MG63 (cell line): ENCODE results near the gene PHF20. TPM values are rescaled to one million over a fixed set of nuclear protein-coding genes. Genes with fewer than 3 reads are reported as not detected.
"Not testable (repeated sequence)": the region's sequence is repeated elsewhere in the genome, so short reads cannot be mapped to it uniquely, and the experiment has no call there.

Experiments used
- DNase-seq: peaks from one replicate; pipeline ENCODE4 v3.0.0-alpha.2; 2020
- H3K27me3 ChIP-seq: fragments of 250-450 bp; sonication (Bioruptor Pico); 2 replicates; pipeline ENCODE4 v1.5.1; 2020; ENCODE audit warnings: mild to moderate bottlenecking, moderate library complexity
- H3K36me3 ChIP-seq: fragments of 250-450 bp; sonication (Bioruptor Pico); 2 replicates; pipeline ENCODE4 v1.5.1; 2020; ENCODE audit warnings: mild to moderate bottlenecking, moderate library complexity
- H3K4me3 ChIP-seq: fragments of 250-450 bp; sonication (Bioruptor Pico); 2 replicates; pipeline ENCODE4 v1.5.1; 2020; ENCODE audit warnings: mild to moderate bottlenecking, moderate library complexity
- H3K9me3 ChIP-seq: fragments of 250-450 bp; sonication (Bioruptor Pico); 2 replicates; pipeline ENCODE4 v1.5.1; 2020; ENCODE audit warnings: mild to moderate bottlenecking, moderate library complexity
- total RNA-seq: library from RNA; depleted of rRNA; stranded (reverse); fragments of >200 nt; shearing (Covaris generic); gene quantifications from 2 replicates; pipeline ENCODE4 v1.2.3, GENCODE V29; 2014; ENCODE audit warnings: low replicate concordance

PHF20 gene
- total RNA-seq, 1 experiment from 2014 or later: 57.7 TPM

DNA sequence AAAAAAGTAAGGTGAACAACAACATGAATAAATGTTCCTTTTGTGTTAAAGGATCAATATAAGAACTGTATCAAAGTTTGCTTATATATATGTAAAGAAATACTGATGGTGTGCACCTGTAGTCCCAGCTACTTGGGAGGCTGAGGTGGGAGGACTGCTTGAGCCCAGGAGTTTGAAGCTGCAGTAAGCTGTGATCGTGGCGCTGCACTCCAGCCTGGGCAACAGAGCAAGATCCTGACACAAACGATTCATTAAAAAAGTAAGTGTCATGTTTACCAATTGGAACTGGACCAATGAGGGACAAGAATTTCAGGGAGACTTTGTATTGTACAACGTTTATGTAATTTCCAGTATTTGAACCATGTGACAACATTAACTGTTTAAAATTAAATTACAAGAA, 5.0 kb upstream of the PHF20 start:
- DNase-seq: no peak
- Histone ChIP-seq H3K4me3 (no peak overlapping the region), H3K9me3 (no peaks in the 10 kb centered on the region), H3K36me3 (no peaks in the 10 kb centered on the region), H3K27me3 (no peaks in the 10 kb centered on the region)

DNA sequence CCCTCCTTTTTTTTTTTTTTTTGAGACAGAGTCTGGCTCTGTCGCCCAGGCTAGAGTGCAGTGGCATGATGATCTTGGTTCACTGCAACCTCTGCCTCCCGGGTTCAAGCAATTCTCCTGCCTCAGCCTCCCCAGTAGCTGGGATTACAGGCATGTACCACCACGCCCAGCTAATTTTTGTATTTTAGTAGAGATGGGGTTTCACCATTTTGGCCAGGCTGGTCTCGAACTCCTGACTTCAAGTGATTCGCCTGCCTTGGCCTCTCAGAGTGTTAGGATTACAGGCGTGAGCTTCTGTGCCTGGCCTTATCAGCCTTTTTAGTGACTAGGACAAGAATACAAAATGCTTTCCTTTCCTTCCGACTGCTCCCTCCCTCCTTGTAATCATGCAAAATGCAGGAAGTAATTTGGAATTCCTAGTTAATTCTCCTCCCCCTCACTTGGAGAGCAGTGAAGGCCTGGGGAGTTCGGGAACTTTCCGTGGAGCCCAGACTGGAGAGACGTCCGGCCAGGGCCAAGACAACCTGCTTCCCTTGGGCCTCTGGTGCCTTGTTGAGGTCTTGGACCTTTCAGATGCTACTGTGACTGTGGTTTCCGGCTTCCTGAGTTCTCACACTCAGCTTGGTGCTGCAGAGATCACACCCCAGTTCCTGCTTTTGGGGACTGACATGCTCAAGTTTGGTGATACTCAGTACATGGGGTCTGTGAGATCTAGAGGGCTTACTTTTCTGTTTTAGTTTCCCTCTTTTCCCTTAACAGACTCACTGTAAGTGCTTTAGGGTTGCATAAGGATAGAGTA, 3.9 kb upstream of the PHF20 start:
- peaks cover under 1% of the 10 kb centered on the region; the same call in 1 of the 2 replicates for H3K36me3 ChIP-seq
- H3K27me3 ChIP-seq: no peaks in the 10 kb centered on the region
- no peaks in the 10 kb centered on the region for H3K9me3 ChIP-seq
- DNase-seq: no peak
- H3K4me3 ChIP-seq: no peak overlapping the region

DNA sequence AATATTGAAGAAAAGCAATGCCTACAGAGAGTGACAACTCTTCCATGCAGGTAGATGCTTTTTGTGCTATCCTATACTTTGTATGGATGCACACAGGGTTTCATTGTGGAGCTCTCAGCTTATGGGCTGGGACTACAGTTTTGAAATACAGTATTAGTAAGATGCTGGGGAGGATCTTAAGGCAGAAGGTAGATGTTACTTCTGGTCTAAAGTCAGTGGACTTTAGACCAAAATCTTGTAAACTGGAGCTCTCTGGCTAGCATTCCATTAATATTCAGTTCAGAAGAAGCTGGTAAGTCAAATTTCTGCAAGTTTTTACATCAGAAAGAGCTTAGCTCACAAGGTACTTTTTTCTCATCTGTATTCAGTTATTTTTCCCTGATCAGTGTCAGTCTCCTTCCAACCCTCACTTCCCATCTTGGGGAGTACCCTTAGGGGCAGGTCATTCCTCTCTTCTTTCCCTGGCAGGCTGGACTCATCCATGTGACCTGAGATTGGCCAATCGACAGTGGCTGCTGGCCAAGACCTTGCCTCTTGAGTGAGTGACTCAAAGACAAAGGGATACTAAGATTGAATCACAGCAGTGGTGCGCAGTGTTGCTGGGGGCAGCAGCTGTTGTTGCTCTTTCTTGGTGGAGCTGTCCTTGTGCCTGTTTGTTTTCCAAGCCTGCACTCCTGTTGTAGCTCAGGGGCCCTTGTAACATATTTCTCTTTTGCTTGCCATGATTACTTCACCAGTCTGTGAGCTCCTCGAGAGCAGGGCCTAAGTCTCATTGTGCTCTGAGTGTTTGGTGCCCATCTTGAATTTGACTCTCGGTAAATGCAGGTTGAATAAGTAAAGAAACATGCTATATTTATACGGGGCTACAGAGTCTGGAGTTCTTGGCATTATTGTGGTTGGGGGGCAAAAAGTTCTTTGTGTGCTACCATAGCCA, 2.8 kb upstream of the PHF20 start:
- Histone ChIP-seq H3K9me3 (no peaks in the 10 kb centered on the region), H3K36me3 (peaks cover 5% of the 10 kb centered on the region; the same call in 1 of the 2 replicates), H3K27me3 (no peaks in the 10 kb centered on the region), H3K4me3 (no peak overlapping the region)
- DNase-seq: peak; percentile 99

DNA sequence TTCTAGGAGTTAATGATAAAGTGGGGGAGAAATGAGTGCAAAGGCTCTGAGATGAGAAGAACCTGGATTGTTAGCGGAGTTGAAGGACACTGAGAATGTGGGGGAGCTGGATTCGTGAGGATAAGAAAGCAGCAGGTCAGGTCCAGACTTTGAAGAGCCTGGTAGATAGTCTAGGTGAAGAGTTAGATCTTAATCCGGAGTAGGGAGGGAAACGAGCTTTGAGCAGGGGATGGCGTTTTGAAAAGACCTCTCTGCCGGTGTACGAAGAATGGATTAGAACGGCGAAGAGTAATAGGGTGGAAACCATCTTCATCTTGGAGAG, 487 bp upstream of the PHF20 start:
- Histone ChIP-seq H3K9me3 (no peaks in the 10 kb centered on the region), H3K36me3 (peaks cover 20% of the 10 kb centered on the region), H3K4me3 (peak overlapping the region; percentile 70), H3K27me3 (no peaks in the 10 kb centered on the region)
- DNase-seq: no peak

DNA sequence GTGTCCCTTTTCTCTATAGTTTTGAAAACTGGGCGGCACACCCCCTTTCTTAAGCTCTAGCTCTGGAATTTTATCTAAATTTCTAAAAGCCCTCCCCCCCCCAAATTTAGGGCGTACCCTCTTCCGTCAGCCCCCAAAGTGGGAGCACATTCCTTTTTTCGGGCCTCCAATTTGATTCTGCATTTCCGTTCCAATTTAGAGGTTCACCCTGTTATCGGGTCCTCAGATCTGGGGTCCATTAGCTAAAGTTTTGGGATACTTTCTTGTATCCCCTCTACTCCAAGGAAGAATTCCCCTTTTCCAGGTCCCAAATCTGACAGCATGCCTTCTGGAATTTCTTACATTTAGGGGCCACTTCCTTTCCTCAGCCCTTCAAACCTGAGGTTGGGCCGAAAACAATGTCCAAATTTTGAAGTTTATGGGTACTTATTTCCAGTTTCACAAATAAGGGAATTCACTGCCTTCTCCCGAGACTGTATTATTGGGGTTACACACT, 796 bp downstream of the PHF20 start:
- Histone ChIP-seq H3K36me3 (peaks cover 31% of the 10 kb centered on the region), H3K27me3 (no peaks in the 10 kb centered on the region), H3K9me3 (no peaks in the 10 kb centered on the region), H3K4me3 (peak overlapping the region; percentile 70)
- no peak for DNase-seq

DNA sequence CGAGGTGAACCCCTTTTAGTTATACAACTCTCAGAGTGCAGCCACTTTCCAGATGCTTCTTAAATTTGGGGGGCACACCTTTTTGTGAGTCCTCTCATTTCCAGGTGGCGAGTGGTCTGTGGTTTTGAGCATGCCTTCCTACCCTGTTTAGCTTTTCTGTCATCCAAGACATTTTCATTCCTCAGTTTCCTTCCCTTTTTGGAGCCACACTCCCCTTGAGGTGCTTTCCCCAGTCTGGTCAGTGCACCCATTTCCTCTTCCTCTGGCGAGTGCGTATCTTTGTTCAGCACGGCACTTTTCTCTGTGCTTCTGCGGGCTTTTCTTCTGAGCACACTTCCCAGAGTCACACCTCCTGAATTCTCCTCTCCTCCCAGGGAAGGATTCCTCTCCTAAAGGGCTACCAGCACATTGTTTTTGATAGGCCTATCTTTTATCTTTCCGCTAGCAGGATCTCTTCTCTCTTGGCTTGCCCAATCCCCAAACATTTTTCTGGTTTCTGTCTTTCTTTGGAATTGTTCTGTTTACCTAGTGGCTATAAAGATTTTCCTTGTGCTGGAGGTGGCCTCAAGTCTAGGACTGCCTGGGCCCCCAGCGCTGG, 1.4 kb downstream of the PHF20 start:
- Histone ChIP-seq H3K9me3 (no peaks in the 10 kb centered on the region), H3K27me3 (no peaks in the 10 kb centered on the region), H3K4me3 (peak overlapping the region; percentile 70), H3K36me3 (peaks cover 34% of the 10 kb centered on the region)
- no peak for DNase-seq

DNA sequence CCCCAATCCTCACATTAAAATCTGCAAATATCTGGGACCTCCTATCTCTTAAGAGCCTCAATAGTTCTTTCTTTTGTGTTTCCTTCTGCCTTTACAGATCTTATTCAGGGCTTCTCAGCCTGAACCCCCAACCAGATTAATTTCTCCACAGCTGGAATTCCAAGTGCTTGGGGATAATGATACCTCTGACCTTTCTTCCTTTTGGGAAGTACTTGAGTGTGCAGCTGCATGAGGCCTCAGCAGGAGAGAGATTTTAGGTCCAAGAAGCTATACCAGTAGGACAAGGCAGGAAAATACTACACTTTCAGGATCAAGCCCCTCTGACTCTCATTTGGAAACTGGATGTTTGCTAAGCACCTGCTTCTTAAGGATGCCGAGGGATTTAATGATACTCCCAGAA, 2.6 kb downstream of the PHF20 start:
- no peak overlapping the region for H3K4me3 ChIP-seq
- peaks cover 44% of the 10 kb centered on the region for H3K36me3 ChIP-seq
- H3K9me3 ChIP-seq: no peaks in the 10 kb centered on the region
- DNase-seq: no peak
- no peaks in the 10 kb centered on the region for H3K27me3 ChIP-seq

DNA sequence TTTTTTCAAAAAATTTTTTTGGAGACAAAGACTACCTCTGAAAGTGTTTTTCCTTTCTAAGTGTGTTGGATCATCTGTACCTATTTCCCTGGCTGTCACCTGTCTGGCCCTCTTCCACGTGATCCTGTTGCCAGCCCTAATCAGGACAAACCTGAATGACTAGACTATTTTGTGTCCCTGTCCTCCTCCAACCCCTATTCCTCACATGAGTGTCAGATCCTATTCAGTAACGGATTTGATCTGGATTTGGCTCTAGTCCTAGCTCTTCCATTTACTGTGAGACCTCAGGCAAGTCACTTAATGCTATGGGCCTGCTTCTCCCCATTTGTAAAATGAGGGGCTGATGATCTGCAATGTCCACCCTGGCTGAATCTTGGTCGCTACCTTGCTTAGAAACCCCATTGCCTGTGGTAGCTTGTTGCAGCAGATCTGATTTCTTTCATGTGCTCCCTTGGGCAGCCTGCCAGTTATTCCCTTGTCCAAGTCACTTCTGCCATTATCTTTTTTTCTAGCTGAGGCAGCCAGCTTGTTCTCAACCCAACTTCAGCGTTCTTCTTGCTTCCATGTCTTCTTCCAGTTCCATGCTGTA, 4.8 kb downstream of the PHF20 start:
- Histone ChIP-seq H3K4me3 (no peak overlapping the region), H3K27me3 (no peaks in the 10 kb centered on the region), H3K36me3 (peaks cover 56% of the 10 kb centered on the region), H3K9me3 (no peaks in the 10 kb centered on the region)
- DNase-seq: no peak

DNA sequence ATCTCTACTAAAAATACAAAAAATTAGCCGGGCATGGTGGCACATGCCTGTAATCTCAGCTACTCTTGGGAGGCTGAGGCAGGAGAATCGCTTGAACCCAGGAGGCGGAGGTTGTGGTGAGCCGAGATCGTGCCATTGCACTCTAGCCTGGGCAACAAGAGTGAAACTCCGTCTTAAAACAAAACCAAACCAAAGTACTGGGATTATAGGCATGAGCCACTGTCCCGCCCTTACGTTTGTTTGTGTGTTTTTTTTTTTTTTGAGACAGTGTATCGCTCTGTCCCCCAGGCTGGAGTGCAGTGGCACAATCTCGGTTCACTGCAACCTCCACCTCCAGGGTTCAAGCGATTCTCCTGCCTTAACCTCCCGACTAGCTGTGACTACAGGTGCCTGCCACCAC, 12.0 kb downstream of the PHF20 start:
- H3K27me3 ChIP-seq, H3K9me3 ChIP-seq, H3K4me3 ChIP-seq, DNase-seq: not testable (repeated sequence)
- H3K36me3 ChIP-seq: peaks cover 70% of the 10 kb centered on the region

DNA sequence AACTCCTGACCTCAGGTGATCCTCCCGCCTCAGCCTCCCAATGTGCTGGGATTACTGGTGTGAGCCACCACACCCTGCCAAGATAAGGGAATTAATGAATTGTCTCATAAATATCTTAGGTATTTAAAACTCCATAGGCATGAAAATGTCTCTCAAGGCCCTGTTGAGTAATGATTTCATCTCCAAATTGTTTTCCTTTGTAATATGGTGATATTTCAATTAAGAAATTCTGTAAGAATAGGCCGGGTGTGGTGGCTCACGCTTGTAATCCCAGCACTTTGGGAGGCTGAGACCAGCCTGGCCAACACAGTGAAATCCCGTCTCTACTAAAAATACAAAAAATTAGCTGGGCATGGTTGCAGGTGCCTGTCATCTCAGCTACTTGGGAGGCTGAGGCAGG, 13.7 kb downstream of the PHF20 start:
- not testable (repeated sequence) for H3K27me3 ChIP-seq, H3K4me3 ChIP-seq, H3K9me3 ChIP-seq, DNase-seq
- H3K36me3 ChIP-seq: peaks cover 69% of the 10 kb centered on the region

DNA sequence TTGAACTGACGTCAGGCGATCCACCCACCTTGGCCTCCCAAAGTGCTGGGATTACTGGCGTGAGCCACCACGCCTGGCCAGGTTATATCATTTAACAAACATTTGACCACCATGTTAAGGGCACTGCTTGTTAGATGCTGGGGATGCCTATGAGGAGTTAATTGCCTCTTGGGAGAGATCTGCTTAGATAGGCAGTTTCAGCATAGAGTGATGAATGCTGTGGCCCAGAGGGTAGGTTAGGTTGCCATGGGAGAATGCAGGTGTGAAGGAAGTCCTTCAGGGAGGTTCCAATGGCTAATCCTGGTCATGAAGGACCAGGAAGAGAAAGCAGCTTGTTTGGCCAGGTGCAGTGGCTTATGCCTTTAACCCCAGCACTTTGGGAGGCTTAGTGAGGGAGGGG, 17.0 kb downstream of the PHF20 start:
- no peaks in the 10 kb centered on the region for H3K27me3 ChIP-seq
- no peaks in the 10 kb centered on the region for H3K9me3 ChIP-seq
- H3K4me3 ChIP-seq: no peak overlapping the region
- peaks cover 59% of the 10 kb centered on the region for H3K36me3 ChIP-seq
- no peak for DNase-seq

DNA sequence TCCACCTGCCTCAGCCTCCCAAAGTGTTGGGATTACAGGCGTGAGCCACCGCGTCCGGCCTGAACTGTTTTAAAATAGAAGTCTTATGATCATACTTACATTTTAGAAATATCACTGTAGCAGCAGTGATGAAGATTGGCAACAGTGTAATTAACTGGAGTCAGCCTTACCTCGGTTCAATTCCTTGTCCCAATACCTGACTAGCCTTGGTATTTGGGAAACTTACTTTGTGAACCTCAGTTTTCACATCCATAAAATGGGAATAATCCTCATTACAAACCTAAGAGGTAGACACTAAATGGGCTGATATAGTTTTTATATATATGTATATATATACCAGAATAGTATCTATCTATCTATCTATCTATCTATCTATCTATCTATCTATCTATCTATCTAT, 19.3 kb downstream of the PHF20 start:
- Histone ChIP-seq H3K27me3 (no peaks in the 10 kb centered on the region), H3K4me3 (no peak overlapping the region), H3K36me3 (peaks cover 48% of the 10 kb centered on the region), H3K9me3 (no peaks in the 10 kb centered on the region)
- DNase-seq: no peak

DNA sequence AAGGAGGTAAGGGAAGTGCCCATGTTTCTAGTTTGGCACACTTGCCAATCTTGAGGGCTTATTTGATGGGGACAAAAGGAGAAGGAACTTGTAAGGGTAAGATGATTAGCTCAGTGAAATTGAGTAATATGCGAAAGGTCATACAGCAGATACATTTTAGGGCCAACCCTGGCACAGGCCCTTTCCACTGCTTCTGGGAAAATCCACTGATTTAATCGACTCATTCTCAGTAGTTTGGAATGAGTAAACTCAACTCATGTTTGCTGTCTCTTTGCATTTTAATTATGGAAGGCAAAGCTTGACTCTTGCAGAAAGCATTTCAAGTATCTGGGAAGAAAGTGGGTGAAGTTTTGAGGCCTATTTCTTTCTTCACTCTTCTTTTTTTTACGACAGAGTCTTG, 20.0 kb downstream of the PHF20 start:
- H3K36me3 ChIP-seq: peaks cover 41% of the 10 kb centered on the region
- no peaks in the 10 kb centered on the region for H3K9me3 ChIP-seq
- H3K27me3 ChIP-seq: no peaks in the 10 kb centered on the region
- H3K4me3 ChIP-seq: no peak overlapping the region
- peak; percentile 85 for DNase-seq

DNA sequence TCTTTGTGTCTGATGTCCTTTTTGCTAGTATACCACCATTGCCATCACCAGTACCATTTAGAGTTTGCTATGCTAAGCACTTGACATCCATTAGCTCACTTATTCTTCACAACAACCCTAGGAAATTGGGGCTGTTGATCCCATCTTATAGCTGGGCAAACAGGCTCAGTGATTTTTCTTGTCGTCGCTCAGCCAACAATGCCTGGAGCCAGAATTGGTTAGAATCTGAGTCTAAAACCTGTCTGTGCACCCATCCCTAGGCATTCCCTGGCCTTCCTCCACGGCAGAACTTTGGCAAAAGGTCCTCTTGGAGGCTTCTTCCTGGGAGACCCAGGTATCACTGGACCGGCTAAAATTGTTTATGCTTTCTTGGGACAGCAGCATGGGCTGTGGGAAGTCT, 20.9 kb downstream of the PHF20 start:
- Histone ChIP-seq H3K27me3 (no peaks in the 10 kb centered on the region), H3K36me3 (peaks cover 42% of the 10 kb centered on the region), H3K4me3 (no peak overlapping the region), H3K9me3 (no peaks in the 10 kb centered on the region)
- DNase-seq: no peak

DNA sequence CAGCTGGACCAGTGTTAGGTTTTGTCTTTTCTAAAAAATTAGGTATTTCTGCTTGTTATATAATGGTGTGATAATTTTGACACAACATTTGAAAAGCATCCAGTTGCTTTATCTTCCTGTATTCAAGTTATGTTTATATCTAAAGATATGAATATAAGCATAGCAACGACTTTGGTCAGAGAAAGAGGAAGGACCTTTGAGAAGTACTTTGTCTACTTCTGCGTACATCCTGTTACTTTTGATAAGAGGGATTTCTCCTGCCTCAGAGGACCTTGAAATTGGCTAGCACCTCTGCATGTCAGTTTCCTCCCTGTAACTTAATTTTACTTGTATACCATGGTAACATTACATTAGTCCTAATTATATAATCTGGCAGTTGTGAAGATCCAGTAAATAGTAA, 24.8 kb downstream of the PHF20 start:
- no peak overlapping the region for H3K4me3 ChIP-seq
- H3K27me3 ChIP-seq: no peaks in the 10 kb centered on the region
- 0 out of 2 replicates have a peak, but pooled peaks cover 2% of the 10 kb centered on the region for H3K9me3 ChIP-seq
- DNase-seq: no peak
- peaks cover 55% of the 10 kb centered on the region for H3K36me3 ChIP-seq

DNA sequence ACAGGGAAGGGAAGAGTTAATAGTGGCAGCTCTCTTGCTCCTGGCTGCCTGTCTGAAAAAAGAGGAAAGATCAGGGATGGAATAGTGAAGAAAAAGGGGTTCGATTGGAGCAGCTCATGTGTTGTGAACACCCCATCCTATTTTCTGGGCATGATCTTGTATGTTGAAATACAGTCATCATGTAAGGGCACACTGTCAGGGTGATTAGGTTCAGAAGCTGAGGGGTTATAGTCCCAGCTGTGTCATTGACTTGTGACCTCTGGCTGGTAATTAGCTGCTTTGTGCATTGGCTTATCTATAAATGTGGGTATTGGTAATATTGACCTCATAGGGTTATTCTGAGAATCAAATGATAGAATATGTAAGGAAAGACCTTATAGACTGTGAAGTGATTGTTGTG, 30.1 kb downstream of the PHF20 start:
- no peaks in the 10 kb centered on the region for H3K27me3 ChIP-seq
- DNase-seq: no peak
- H3K9me3 ChIP-seq: 0 out of 2 replicates have a peak, but pooled peaks cover 2% of the 10 kb centered on the region
- H3K4me3 ChIP-seq: no peak overlapping the region
- H3K36me3 ChIP-seq: peaks cover 76% of the 10 kb centered on the region

DNA sequence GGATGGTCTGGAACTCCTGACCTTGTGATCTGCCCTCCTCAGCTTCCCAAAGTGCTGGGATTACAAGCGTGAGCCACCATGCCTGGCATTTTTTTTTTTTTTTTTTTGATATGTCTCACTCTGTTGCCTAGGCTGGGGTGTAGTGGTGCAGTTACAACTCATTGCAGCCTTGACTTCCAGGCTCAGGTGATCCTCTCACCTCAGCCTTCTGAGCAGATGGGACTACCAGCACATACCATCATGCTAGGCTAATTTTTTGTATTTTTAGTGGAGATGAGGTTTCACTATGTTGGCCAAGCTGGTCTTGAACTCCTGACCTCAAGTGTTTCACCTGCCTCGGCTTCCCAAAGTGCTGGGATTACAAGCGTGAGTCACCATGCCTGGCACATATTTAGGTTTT, 34.3 kb downstream of the PHF20 start:
- H3K9me3 ChIP-seq: no peaks in the 10 kb centered on the region
- DNase-seq: no peak
- no peak overlapping the region for H3K4me3 ChIP-seq
- H3K36me3 ChIP-seq: peaks cover 80% of the 10 kb centered on the region
- H3K27me3 ChIP-seq: no peaks in the 10 kb centered on the region
